Spinal cord (tissue), 10 donors: ENCODE results near the gene CD28. TPM values are rescaled to one million over a fixed set of nuclear protein-coding genes. Genes with fewer than 3 reads are reported as not detected.

Experiments used
- DNase-seq, 6 donors: peaks; one replicate each; pipeline versions ENCODE4 v3.0.0 to v3.0.0-alpha.2; 2013 to 2015; ENCODE audit warnings: low spot score in 6 of 6, low read depth in 4 of 6
- H3K27ac ChIP-seq: one replicate; pipeline ENCODE4 v1.5.1; 2013; ENCODE audit warnings: low read depth, low read length, control low read depth
- H3K27me3 ChIP-seq: one replicate; pipeline ENCODE4 v1.6.1; 2013; ENCODE audit warnings: low read length; ENCODE audit not compliant: control insufficient read depth, insufficient read depth
- H3K36me3 ChIP-seq: one replicate; pipeline ENCODE4 v1.6.1; 2013; ENCODE audit warnings: low read length; ENCODE audit not compliant: control insufficient read depth, insufficient read depth
- H3K4me1 ChIP-seq: one replicate; pipeline ENCODE4 v1.6.1; 2013; ENCODE audit warnings: low read length; ENCODE audit not compliant: control insufficient read depth, insufficient read depth
- H3K4me3 ChIP-seq: one replicate; pipeline ENCODE4 v1.5.1; 2013; ENCODE audit warnings: low read depth, low read length, control low read depth
- H3K9me3 ChIP-seq: one replicate; pipeline ENCODE4 v1.6.1; 2013; ENCODE audit warnings: low read length; ENCODE audit not compliant: control insufficient read depth, insufficient read depth
- WGBS: methylation state at CpG from one replicate; pipeline ENCODE4 v1.1.5; 2013; ENCODE audit warnings: missing lambda C conversion rate; ENCODE audit not compliant: insufficient coverage; 5-methylcytosine and 5-hydroxymethylcytosine counted together
- polyA plus RNA-seq, 2 donors: library from polyadenylated mRNA; unstranded; fragments of 120-200 nt; gene quantifications; one replicate each; pipeline ENCODE4 v1.2.1, GENCODE V29; 2013; ENCODE audit not compliant: insufficient read length in 2 of 2
- total RNA-seq, 2 donors: library from RNA; depleted of rRNA in 1 of 2; stranded (reverse); fragments of 120-200 nt in 1 of 2; fragments of >200 nt in 1 of 2; gene quantifications; one replicate each; pipeline versions ENCODE4 v1.2.3 to v1.2.4, GENCODE V29; 2013 to 2014
- donor health status: healthy.

CD28 gene
- total and polyA plus RNA-seq, 4 donors: 0.78 to 4.7 (median 2.4) TPM

DNA sequence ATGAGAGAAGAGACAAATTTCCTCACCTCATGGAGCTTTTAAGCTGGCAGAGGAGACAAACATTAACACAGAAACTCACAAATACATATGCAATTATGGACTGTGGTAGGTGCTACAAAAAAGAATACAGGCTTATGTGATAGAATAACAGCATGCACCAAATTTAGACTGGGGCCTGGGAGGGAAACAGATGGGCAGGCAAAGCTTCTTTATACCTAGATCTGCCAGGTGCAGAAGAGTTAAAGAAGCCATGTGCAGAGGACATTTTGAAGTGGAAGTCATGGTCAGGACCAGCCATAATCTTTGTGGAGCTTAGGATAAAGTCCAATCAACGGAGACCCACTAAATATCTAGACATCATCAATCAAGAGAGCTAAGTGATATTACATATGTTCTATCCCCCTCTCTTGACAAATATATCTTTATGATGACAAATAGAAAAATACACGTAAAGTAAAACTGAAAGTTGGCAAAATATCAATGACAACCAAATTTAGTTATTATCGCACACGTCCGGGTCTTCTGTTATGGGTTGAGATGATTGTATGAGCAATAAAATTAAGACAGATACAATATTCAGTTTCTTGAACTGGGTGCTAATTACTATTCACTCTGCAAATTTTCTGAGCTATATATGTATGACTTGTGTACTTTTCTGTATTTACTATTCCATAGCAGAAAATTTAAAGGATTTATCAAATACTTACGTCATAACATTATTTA, 44.1 kb downstream of the CD28 start:
- no peak overlapping the region for H3K4me3 ChIP-seq
- no peaks in the 10 kb centered on the region for H3K36me3 ChIP-seq
- H3K4me1 ChIP-seq: no peaks in the 10 kb centered on the region
- H3K9me3 ChIP-seq: no peaks in the 10 kb centered on the region
- no CpG with 5 or more reads among the region's 6 CpGs for WGBS
- H3K27ac ChIP-seq: no peak overlapping the region
- H3K27me3 ChIP-seq: no peaks in the 10 kb centered on the region
- DNase-seq: no peak

DNA sequence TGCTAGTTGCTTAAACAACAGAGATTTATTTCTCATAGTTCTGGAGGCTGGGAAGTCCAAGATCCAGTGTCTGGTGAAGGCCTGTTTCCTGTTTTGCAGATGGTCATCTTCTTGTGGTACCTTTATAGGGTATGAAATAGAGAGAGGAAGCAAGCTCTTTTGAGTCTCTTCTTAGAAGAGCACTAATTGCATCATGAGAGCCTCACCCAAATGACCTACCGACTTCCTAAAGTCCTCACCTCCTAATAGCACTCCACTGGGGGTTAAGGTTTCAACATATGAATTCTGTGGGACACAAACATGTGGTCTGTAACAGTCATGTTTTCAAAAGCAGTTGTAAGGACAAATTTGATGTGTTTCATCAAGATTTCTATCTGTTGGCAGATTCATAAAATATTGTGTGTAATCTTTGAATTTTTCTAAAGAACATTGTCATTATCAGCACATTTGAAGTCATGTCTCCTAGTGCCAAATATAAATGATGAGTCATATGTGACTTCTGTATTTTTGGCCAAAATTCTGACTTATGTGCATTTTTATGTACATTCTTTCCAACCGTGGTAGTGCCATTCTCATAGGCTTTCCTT, 45.3 kb downstream of the CD28 start:
- H3K36me3 ChIP-seq: no peaks in the 10 kb centered on the region
- H3K4me1 ChIP-seq: no peaks in the 10 kb centered on the region
- no peak overlapping the region for H3K27ac ChIP-seq
- H3K27me3 ChIP-seq: no peaks in the 10 kb centered on the region
- no CpG with 5 or more reads among the region's 2 CpGs for WGBS
- DNase-seq: no peak
- no peak overlapping the region for H3K4me3 ChIP-seq
- H3K9me3 ChIP-seq: peaks cover 3% of the 10 kb centered on the region

DNA sequence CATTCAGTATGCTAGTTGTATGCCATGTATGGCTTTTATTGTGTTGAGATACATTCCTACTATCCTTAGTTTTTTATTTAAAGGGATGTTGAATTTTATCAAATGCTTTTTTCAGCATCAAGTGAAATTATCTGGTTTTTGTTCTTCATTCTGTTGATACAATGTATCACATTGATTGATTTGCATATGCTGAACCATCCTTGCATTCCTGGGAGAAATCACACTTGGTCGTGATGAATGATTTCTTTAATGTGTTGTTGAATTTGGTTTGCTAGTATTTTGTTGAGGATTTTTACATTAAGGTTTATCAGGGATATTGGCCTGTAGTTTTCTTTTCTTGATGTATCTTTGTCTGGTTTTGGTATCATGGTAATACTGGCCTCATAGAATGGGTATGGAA, 49.7 kb downstream of the CD28 start:
- no CpG with 5 or more reads among the region's 1 CpG for WGBS
- no peaks in the 10 kb centered on the region for H3K27me3 ChIP-seq
- no peak overlapping the region for H3K27ac ChIP-seq
- DNase-seq: no peak
- H3K9me3 ChIP-seq: peaks cover 3% of the 10 kb centered on the region
- H3K4me3 ChIP-seq: no peak overlapping the region
- H3K36me3 ChIP-seq: no peaks in the 10 kb centered on the region
- H3K4me1 ChIP-seq: no peaks in the 10 kb centered on the region

DNA sequence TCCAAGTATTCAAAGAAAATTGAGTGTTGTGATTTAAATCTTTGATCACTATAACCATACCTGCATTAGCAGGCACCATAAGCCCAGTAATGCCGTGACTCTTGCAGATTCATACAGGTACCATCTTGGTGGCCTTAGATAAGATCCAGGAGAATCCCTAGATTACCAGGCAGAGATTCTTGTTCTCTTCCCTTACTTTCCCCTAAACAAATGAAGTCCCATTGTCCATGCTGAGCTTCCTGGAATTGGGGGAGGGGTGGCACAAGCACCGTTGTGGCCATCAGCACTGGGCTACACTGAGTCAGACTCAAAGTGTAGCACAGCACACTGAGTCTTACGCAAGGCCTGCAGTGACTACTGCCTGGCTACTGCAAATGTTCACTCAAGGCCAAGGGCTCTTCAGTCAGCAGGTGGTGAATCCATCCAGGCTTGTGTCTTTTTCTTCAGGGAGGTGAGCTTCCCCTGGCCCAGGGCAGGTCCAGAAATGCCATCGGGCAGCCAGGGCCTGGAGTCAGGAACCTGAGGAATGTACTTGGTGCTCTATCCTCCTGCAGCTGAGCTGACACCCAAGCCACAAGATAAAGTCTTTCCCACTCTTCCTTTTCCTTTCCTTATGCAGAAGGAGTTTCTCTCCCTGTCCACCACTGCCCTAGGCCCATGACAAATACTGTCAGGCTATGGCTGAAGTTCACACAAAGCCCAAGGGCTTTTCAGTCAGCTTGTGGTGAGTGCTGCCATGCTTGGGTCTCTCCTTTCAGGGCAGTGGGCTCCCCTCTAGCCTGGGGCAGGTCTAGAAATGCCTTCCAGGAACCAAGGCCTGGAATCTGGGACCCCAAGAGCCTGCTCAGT, 52.6 kb downstream of the CD28 start:
- WGBS: 48% methylated on average over 3 of the region's 4 CpGs
- no peak overlapping the region for H3K27ac ChIP-seq

DNA sequence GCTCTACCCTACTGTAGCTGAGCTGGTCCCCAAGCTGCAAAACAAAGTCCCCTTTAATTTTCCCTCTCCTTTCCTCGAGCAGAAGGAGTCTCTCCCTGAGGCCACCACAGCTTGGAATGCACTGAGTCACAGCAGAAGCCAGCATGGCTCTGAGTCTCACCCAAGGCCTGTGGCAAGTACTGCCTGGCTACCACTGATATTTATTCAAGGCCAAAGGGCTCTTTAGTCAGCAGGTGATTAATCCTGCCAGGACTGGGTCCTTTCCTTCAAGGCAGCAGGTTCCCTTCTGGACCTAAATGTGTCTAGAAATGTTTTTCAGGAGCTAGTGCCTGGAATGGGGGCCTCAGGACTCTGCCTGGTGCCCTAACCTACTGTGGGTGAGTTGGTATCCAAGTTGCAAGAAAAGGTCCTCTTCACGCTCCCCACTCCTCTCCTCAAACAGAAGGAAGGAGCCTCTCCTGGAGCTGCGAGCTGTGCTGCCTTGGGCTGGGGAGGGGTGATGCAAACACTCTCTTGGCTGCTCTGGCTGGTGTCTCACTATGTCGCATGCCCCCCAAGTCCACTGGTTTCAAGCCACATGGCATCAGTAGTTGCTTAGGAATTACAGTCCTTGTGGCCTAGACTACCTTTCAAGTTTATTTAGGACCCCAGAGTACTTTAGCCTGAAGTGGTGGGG, 53.4 kb downstream of the CD28 start:
- WGBS: 85% methylated on average over 2 of the region's 4 CpGs
- no peaks in the 10 kb centered on the region for H3K36me3 ChIP-seq
- no peak overlapping the region for H3K27ac ChIP-seq
- no peak for DNase-seq
- H3K4me1 ChIP-seq: no peaks in the 10 kb centered on the region
- peaks cover 3% of the 10 kb centered on the region for H3K9me3 ChIP-seq
- no peak overlapping the region for H3K4me3 ChIP-seq
- H3K27me3 ChIP-seq: no peaks in the 10 kb centered on the region

More for the DNA sequence above, 52.6 kb downstream of the CD28 start:
- H3K9me3 ChIP-seq: peaks cover 3% of the 10 kb centered on the region
- no peak overlapping the region for H3K4me3 ChIP-seq
- H3K27me3 ChIP-seq: no peaks in the 10 kb centered on the region
- H3K36me3 ChIP-seq: no peaks in the 10 kb centered on the region
- DNase-seq: no peak
- no peaks in the 10 kb centered on the region for H3K4me1 ChIP-seq

DNA sequence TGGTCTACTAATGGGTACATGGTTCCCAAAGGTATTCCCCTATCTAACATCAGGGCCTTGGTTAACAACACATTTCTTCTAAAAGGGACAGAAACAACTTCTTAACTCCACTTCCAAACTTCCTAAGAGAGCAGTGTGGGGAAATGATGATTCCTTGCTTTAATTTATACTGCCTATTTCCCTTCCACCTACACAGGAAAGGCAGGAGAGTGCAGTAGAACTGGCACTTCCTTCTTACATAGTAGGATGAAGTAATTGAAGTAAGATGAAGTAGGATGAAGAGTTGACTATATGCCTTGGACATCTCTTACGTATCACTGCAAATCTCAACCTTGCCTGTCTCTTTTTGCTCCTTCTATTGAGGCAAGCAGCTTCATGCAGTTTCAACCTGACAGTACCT, 54.7 kb downstream of the CD28 start:
- Histone ChIP-seq H3K27ac (no peak overlapping the region), H3K9me3 (peaks cover 3% of the 10 kb centered on the region), H3K4me1 (no peaks in the 10 kb centered on the region), H3K36me3 (no peaks in the 10 kb centered on the region), H3K4me3 (no peak overlapping the region), H3K27me3 (no peaks in the 10 kb centered on the region)
- 100% methylated on average over 1 of the region's 1 CpG for WGBS
- no peak for DNase-seq

DNA sequence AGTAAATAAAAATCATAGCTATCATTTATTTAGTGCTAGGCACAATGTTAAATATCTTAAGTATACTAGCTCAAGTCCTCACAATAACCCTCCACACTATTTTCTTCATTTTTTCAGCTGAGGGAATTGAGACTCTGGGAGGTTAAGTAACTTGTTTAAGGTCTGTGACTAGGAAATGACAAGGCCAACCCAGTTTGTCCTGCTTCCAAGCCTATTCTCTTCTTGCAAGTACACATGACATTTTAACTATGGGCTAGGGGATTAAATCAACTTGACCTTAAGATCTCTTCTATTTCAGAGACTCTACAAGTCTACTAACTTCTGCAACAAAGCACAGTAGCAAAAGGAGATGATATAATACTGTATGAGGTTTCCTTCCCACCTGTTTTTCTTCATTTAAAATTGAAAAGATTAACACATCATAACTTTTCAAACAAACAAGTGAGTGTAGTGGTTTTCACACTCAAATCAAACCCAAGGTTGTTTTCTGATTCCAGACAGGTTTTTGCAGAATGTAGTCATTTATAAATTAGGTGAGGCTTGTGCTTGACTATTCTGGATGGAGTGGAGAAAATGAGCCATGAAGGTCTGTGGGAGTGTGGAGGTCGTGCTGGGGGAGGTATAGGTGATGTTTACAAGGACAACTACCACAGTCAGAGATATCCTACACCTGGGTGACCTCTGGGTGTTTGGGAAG, 57.0 kb downstream of the CD28 start:
- no peak overlapping the region for H3K4me3 ChIP-seq
- DNase-seq: no peak
- no peaks in the 10 kb centered on the region for H3K4me1 ChIP-seq
- no CpG with 5 or more reads among the region's 1 CpG for WGBS
- H3K27ac ChIP-seq: no peak overlapping the region
- no peaks in the 10 kb centered on the region for H3K9me3 ChIP-seq
- no peaks in the 10 kb centered on the region for H3K36me3 ChIP-seq
- H3K27me3 ChIP-seq: no peaks in the 10 kb centered on the region

DNA sequence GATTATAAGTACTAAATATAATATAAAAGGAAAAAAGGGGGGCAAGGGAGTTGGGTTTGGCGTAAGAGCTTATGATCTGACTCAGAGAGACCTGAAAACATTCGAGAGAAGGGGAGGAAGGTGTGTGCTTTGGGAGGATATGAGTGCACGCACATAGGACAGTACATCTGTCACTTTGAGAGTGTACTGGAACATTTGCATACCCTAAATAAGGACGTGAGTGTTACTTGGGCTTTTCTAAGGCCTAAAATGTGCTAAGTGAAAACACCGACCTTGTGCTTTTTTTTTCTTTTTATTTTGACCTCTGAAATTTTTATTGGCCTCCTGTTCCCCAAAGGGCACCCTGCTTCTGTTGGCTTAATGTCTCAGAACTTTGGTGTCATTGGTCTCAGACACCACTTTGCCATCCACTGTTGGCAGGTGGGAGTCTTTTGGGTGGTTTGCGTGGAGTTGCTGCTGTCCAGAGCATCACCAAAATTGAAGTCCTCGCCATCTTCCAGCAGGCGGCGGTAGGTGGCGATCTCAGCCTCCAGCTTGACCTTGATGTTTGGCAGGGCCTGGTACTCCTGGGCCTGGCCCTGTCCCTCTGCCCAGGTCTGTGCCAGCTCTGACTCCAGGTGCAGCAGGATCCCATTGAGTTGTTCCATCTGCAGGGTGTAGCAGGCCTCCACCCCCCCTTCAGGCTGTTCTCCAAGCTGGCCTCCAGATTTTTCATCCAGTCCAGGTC, 57.7 kb downstream of the CD28 start:
- Histone ChIP-seq H3K9me3 (no peaks in the 10 kb centered on the region), H3K4me1 (no peaks in the 10 kb centered on the region), H3K27ac (no peak overlapping the region), H3K36me3 (no peaks in the 10 kb centered on the region), H3K4me3 (no peak overlapping the region), H3K27me3 (no peaks in the 10 kb centered on the region)
- DNase-seq: no peak
- WGBS: 80% methylated on average over 9 of the region's 10 CpGs
